Measurements from ENCODE around the gene KCNT2. TPM values are rescaled to one million over a fixed set of nuclear protein-coding genes. Genes with fewer than 3 reads are reported as not detected.

The KCNT2 gene
- total and polyA plus RNA-seq, 10 donors, result 0.04 to 1.2 (median 0.99) TPM

DNA sequence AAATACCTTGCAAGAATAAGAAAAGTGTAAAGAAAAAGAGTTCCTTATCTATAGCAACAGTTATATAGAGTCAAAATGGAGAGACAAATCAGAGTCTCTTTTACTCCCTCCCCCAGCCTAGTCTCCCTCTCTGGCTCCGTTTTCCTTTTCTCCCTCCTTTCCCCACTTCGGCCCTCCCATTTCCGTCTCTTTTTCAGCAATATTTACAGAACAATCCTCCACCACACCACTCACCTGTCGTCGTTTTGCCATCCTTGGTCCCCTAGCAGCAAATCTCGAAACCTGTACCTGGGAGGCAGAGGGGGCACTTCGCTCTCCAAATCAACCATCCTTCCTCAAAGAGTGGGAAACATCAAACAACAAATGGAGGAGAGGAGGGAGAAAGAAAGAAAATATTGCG lies 259 bp downstream of the KCNT2 start:
- peaks cover 0 to 12% (median 0%) of the 10 kb centered on the region in 6 donors for H3K4me1 ChIP-seq
- TF ChIP-seq, protein P1, sequence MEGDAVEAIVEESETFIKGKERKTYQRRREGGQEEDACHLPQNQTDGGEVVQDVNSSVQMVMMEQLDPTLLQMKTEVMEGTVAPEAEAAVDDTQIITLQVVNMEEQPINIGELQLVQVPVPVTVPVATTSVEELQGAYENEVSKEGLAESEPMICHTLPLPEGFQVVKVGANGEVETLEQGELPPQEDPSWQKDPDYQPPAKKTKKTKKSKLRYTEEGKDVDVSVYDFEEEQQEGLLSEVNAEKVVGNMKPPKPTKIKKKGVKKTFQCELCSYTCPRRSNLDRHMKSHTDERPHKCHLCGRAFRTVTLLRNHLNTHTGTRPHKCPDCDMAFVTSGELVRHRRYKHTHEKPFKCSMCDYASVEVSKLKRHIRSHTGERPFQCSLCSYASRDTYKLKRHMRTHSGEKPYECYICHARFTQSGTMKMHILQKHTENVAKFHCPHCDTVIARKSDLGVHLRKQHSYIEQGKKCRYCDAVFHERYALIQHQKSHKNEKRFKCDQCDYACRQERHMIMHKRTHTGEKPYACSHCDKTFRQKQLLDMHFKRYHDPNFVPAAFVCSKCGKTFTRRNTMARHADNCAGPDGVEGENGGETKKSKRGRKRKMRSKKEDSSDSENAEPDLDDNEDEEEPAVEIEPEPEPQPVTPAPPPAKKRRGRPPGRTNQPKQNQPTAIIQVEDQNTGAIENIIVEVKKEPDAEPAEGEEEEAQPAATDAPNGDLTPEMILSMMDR (IDR thresholded peaks at IDR 0.05 in 8 of 11, conservative IDR thresholded peaks at IDR 0.05 in 3 of 11), result no peak
- TF ChIP-seq POLR2A (IDR thresholded peaks at IDR 0.05) (no peak), POLR2AphosphoS5 (IDR thresholded peaks at IDR 0.05) (no peak)
- H3K27me3 ChIP-seq (replicated peaks in 1 of 7), result peaks cover 0 to 48% (median 11%) of the 10 kb centered on the region in 7 donors
- H3K36me3 ChIP-seq, result no peaks in the 10 kb centered on the region
- no peaks in the 10 kb centered on the region for H3K9me3 ChIP-seq
- peak overlapping the region; percentile 10 to 60 (median 30) for H3K4me3 ChIP-seq
- 1 to 2% (median 1%) methylated on average over 8 of the region's 8 CpGs for WGBS, 5 donors
- no peak for DNase-seq
- intact Hi-C loops (cut with DNase I; ENCODE audit: low total_unique reads), result no loop called here
- peak overlapping the region in 4 of 8 donors; percentile 48 to 63 (median 50) for H3K27ac ChIP-seq

DNA sequence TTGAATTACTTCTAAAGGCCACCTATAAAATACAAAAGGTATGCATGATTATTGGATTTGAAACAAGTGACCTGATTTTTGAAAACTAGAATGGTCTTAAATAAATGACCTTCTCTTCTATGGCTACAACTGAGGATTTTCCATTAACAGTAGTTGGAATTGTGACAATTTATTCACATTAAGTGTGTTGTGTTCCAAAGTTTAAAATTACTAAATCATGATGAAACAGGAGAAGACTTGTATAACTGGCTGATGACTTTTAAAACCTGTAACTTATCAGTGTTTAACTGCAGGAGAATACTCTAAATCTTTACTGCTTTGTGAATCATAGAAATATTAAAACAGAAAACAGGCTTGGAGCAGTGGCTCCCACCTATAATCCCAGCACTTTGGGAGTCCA lies 4.6 kb downstream of the KCNT2 start:
- DNase-seq, result no peak
- Histone ChIP-seq H3K27me3 (replicated peaks in 1 of 7) (peaks cover 0 to 33% (median 8%) of the 10 kb centered on the region in 7 donors), H3K9me3 (no peaks in the 10 kb centered on the region), H3K36me3 (no peaks in the 10 kb centered on the region), H3K4me3 (no peak overlapping the region), H3K4me1 (peaks cover 0 to 10% (median 0%) of the 10 kb centered on the region in 6 donors), H3K27ac (no peak overlapping the region)
- TF ChIP-seq, protein P1 (IDR thresholded peaks at IDR 0.05 in 8 of 11, conservative IDR thresholded peaks at IDR 0.05 in 3 of 11), result no peak
- no peak for TF ChIP-seq POLR2A (IDR thresholded peaks at IDR 0.05)
- no peak for TF ChIP-seq POLR2AphosphoS5 (IDR thresholded peaks at IDR 0.05)
- intact Hi-C loops (cut with DNase I; ENCODE audit: low total_unique reads), result no loop called here

DNA sequence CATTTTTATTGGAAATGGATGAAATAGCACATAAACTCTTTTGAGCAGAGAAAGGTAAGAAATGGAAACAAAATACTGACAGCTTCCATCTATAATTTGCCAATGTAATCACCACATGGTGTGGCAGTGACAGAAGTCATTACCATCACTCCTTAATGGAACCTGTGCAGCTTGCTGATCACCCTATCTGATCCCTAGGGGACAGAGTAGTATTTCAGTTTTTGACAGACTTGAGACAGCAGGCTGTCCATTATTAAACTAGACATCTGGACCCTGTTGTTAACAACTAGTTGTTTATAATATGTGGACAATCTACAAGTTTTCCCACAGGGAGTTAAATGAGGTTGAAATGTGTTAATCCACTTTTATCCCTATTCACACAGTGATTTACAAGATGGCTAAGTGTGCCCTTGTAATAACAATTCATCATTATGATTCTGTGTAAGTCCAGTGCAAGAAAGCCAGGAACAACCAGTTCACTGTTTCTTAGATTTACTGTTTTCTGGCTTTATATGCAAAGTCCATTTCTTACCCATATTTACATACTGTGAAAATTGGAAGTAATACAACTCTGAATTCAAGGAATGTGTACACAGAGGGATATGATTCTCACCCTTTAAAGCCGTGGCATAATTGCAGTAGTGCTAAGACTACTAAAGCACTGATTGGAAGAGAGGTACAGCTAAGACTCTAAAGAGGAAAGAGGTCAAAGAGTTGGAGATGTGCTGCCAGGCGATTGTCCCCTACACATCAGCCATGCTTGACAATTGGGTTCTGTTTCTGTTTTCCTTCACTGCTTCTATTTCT lies 9.1 kb downstream of the KCNT2 start:
- 66 to 85% (median 77%) methylated on average over 2 of the region's 2 CpGs for WGBS, 5 donors
- Histone ChIP-seq H3K27ac (no peak overlapping the region), H3K27me3 (replicated peaks in 1 of 7) (no peaks in the 10 kb centered on the region), H3K4me3 (no peak overlapping the region), H3K4me1 (no peaks in the 10 kb centered on the region), H3K9me3 (no peaks in the 10 kb centered on the region), H3K36me3 (no peaks in the 10 kb centered on the region)
- intact Hi-C loops (cut with DNase I; ENCODE audit: low total_unique reads), result no loop called here
- TF ChIP-seq, protein P1 (IDR thresholded peaks at IDR 0.05 in 8 of 11, conservative IDR thresholded peaks at IDR 0.05 in 3 of 11), result no peak
- TF ChIP-seq POLR2A (IDR thresholded peaks at IDR 0.05) (no peak), POLR2AphosphoS5 (IDR thresholded peaks at IDR 0.05) (no peak)
- DNase-seq, result no peak

DNA sequence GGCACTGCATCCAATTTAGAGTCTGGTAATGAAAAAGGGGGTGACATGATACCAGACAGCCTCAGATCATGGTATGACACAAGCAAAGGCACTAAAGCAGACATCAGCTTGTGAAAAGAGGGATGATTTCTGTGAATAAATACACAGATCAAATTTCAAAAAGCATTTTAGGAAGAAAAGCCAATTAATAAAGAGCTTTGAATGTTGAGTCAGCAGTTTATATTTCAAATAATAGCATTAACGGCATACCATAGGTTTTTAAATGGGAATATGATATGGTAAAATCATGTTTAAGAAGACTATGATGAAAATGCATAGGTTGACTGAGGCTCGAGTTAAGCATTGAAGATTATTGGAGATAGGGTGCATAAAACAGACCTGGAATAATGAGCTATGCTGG lies 13.5 kb downstream of the KCNT2 start:
- Histone ChIP-seq H3K27ac (no peak overlapping the region), H3K4me3 (no peak overlapping the region), H3K36me3 (no peaks in the 10 kb centered on the region), H3K27me3 (replicated peaks in 1 of 7) (no peaks in the 10 kb centered on the region), H3K4me1 (no peaks in the 10 kb centered on the region), H3K9me3 (no peaks in the 10 kb centered on the region)
- intact Hi-C loops (cut with DNase I; ENCODE audit: low total_unique reads), result no loop called here
- no peak for DNase-seq
- WGBS, 5 donors, result 77 to 85% (median 79%) methylated on average over 2 of the region's 2 CpGs
- TF ChIP-seq POLR2AphosphoS5 (IDR thresholded peaks at IDR 0.05), result no peak
- TF ChIP-seq, protein P1 (IDR thresholded peaks at IDR 0.05 in 8 of 11, conservative IDR thresholded peaks at IDR 0.05 in 3 of 11), result no peak
- TF ChIP-seq POLR2A (IDR thresholded peaks at IDR 0.05), result no peak

All from spleen (tissue), 11 donors.